ENCODE data around the gene CYP2R1.

Gene CYP2R1

DNA sequence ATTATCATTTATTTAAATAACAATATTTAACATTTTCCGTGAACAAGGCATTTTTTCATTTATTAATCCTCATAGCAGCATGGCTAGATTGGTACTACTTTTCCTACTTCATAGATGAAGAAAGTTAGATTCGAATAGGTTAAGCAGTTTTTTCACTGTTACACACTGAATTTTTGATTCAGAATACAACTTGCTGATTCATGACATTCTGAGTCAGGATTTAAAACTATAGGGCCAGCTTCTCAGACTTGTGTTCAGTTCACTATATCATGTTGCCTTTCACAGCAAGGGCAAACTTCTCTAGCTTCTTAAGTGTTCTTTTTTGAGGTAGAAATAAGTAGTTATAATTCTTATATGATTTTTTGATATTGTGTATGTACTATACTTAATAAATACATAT lies 31.5 kb downstream of the CYP2R1 start:
- Histone ChIP-seq H3K9me3 (ENCODE audit: insufficient read depth, low read length) (0 out of 2 replicates have a peak, but pooled peaks cover 4% of the 10 kb centered on the region), H3K9ac (ENCODE audit: low read length) (no peak overlapping the region), H3K4me2 (ENCODE audit: low read length) (no peak overlapping the region), H3K4me1 (ENCODE audit: low read length) (no peaks in the 10 kb centered on the region), H3K79me2 (ENCODE audit: low read length) (no peaks in the 10 kb centered on the region), H3K36me3 (replicated peaks; ENCODE audit: low read depth, low read length) (no peaks in the 10 kb centered on the region), H3K27ac (ENCODE audit: low read length) (no peak overlapping the region), H2AFZ (ENCODE audit: low read depth, low read length) (no peak overlapping the region), H3K27me3 (ENCODE audit: low read depth, low read length) (no peaks in the 10 kb centered on the region), H4K20me1 (ENCODE audit: insufficient read depth, low read length) (no peaks in the 10 kb centered on the region), H3K4me3 (ENCODE audit: low read length) (no peak overlapping the region)
- no peak for TF ChIP-seq EZH2phosphoT487 (IDR thresholded peaks at IDR 0.05; ENCODE audit: low read depth)
- TF ChIP-seq, protein P1, sequence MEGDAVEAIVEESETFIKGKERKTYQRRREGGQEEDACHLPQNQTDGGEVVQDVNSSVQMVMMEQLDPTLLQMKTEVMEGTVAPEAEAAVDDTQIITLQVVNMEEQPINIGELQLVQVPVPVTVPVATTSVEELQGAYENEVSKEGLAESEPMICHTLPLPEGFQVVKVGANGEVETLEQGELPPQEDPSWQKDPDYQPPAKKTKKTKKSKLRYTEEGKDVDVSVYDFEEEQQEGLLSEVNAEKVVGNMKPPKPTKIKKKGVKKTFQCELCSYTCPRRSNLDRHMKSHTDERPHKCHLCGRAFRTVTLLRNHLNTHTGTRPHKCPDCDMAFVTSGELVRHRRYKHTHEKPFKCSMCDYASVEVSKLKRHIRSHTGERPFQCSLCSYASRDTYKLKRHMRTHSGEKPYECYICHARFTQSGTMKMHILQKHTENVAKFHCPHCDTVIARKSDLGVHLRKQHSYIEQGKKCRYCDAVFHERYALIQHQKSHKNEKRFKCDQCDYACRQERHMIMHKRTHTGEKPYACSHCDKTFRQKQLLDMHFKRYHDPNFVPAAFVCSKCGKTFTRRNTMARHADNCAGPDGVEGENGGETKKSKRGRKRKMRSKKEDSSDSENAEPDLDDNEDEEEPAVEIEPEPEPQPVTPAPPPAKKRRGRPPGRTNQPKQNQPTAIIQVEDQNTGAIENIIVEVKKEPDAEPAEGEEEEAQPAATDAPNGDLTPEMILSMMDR (IDR thresholded peaks at IDR 0.05; ENCODE audit: low read depth, low read length), result no peak

DNA sequence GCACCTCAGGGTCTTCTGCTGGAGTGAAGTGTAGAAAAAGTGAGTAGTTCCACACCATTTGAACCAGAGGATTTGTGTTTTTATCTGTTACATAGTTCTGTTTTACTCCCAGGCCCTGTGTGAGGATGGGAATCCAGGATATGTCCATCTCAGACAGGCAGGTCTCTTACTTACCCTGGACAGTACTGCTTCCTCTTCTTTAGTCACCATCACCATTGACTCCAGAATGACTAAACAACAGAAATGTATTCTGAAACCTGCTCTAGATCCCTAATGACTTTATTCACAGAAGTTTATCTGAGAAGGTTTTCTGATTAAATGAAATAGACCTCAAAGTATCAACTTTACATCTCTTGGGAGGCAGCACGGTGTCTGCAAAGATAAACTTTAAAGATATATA lies 33.6 kb downstream of the CYP2R1 start:
- Histone ChIP-seq H3K36me3 (replicated peaks; ENCODE audit: low read depth, low read length) (no peaks in the 10 kb centered on the region), H3K79me2 (ENCODE audit: low read length) (no peaks in the 10 kb centered on the region), H4K20me1 (ENCODE audit: insufficient read depth, low read length) (no peaks in the 10 kb centered on the region), H3K27me3 (ENCODE audit: low read depth, low read length) (no peaks in the 10 kb centered on the region), H3K4me1 (ENCODE audit: low read length) (no peaks in the 10 kb centered on the region), H3K4me2 (ENCODE audit: low read length) (no peak overlapping the region), H3K4me3 (ENCODE audit: low read length) (no peak overlapping the region), H3K9me3 (ENCODE audit: insufficient read depth, low read length) (0 out of 2 replicates have a peak, but pooled peaks cover 4% of the 10 kb centered on the region), H2AFZ (ENCODE audit: low read depth, low read length) (no peak overlapping the region), H3K27ac (ENCODE audit: low read length) (no peak overlapping the region), H3K9ac (ENCODE audit: low read length) (no peak overlapping the region)
- TF ChIP-seq, protein P1 (IDR thresholded peaks at IDR 0.05; ENCODE audit: low read depth, low read length), result no peak
- no peak for TF ChIP-seq EZH2phosphoT487 (IDR thresholded peaks at IDR 0.05; ENCODE audit: low read depth)

DNA sequence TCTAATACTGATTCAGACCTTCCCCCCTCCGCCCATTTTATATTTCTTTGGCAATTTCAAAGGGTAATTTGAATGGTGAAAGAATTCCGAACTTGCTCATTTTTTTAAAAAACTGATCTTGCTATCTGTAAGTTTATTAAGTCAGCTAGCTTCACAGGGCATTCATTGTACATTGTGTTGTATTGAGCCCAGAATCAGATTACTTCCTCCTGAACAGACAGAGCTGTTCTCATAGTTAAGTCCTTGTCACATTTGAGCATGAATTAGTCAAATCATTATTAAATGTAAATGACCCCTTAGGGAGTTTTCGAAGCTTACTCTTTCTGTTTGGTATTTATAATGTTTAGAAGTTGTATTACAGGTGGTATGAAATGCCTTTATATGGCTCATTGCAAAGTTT lies 34.4 kb downstream of the CYP2R1 start:
- H4K20me1 ChIP-seq (ENCODE audit: insufficient read depth, low read length), result no peaks in the 10 kb centered on the region
- no peaks in the 10 kb centered on the region for H3K79me2 ChIP-seq (ENCODE audit: low read length)
- H3K27me3 ChIP-seq (ENCODE audit: low read depth, low read length), result no peaks in the 10 kb centered on the region
- 0 out of 2 replicates have a peak, but pooled peaks cover 4% of the 10 kb centered on the region for H3K9me3 ChIP-seq (ENCODE audit: insufficient read depth, low read length)
- no peak for TF ChIP-seq EZH2phosphoT487 (IDR thresholded peaks at IDR 0.05; ENCODE audit: low read depth)
- TF ChIP-seq, protein P1 (IDR thresholded peaks at IDR 0.05; ENCODE audit: low read depth, low read length), result no peak
- no peak overlapping the region for H3K4me2 ChIP-seq (ENCODE audit: low read length)
- no peak overlapping the region for H2AFZ ChIP-seq (ENCODE audit: low read depth, low read length)
- H3K36me3 ChIP-seq (replicated peaks; ENCODE audit: low read depth, low read length), result no peaks in the 10 kb centered on the region
- H3K4me3 ChIP-seq (ENCODE audit: low read length), result no peak overlapping the region
- H3K4me1 ChIP-seq (ENCODE audit: low read length), result no peaks in the 10 kb centered on the region
- H3K9ac ChIP-seq (ENCODE audit: low read length), result no peak overlapping the region
- H3K27ac ChIP-seq (ENCODE audit: low read length), result no peak overlapping the region

DNA sequence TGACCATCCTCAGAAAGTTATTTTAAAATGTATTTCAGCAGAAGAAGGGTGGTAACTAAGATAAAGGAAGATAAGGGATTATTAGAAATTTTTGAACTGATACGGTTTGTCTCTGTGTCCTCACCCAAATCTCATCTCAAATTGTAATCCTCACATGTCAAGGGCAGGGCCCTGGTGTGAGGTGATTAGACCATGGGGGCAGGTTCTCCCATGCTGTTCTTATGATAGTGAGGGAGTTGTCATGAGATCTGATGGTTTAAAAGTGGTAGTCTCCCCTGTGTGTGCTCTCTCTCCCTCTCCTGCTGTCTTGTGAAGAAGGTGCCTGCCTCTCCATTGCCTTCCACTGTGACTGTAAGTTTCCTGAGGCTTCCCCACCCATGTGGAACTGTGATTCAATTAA lies 36.1 kb downstream of the CYP2R1 start:
- H3K36me3 ChIP-seq (replicated peaks; ENCODE audit: low read depth, low read length), result no peaks in the 10 kb centered on the region

More for the DNA sequence above, 36.1 kb downstream of the CYP2R1 start:
- Histone ChIP-seq H4K20me1 (ENCODE audit: insufficient read depth, low read length) (no peaks in the 10 kb centered on the region), H3K9me3 (ENCODE audit: insufficient read depth, low read length) (0 out of 2 replicates have a peak, but pooled peaks cover 4% of the 10 kb centered on the region), H3K27ac (ENCODE audit: low read length) (no peak overlapping the region), H2AFZ (ENCODE audit: low read depth, low read length) (no peak overlapping the region), H3K79me2 (ENCODE audit: low read length) (no peaks in the 10 kb centered on the region), H3K4me1 (ENCODE audit: low read length) (peaks cover 5% of the 10 kb centered on the region), H3K4me3 (ENCODE audit: low read length) (no peak overlapping the region), H3K4me2 (ENCODE audit: low read length) (no peak overlapping the region), H3K9ac (ENCODE audit: low read length) (no peak overlapping the region), H3K27me3 (ENCODE audit: low read depth, low read length) (no peaks in the 10 kb centered on the region)
- no peak for TF ChIP-seq EZH2phosphoT487 (IDR thresholded peaks at IDR 0.05; ENCODE audit: low read depth)
- TF ChIP-seq, protein P1 (IDR thresholded peaks at IDR 0.05; ENCODE audit: low read depth, low read length), result no peak
